ENCODE results near the gene DLG2. TPM values are rescaled to one million over a fixed set of nuclear protein-coding genes. Genes with fewer than 3 reads are reported as not detected.

Gene DLG2
- total and polyA plus RNA-seq, 4 donors, result 0.30 to 5.5 (median 0.68) TPM

DNA sequence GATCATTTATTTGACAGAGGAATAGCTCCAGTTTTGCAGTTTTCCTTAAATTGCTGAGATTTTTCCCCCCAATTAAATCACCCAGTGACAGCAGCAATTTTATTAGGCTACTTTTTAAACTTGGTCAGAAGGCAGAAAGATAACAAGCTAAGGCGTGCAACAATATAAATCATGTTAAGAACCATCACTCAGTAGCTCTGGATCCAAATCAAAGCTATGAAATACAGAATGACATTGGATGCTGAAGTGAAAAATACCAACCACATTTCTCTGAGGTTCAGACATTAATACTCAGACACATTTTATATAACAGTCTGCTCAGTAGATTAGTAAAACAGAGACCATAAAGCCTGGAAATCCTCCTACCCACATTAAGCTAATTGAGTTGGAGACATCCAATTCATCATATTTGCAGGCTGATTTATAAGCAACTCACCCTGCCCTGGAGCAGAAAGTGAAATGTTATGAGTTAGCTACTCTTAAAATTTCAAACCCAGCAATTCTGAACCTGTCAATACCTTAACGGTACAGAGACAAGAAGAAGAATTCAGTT is 1108.4 kb downstream of the DLG2 start:
- H3K4me1 ChIP-seq (ENCODE audit: control insufficient read depth in 4 of 4, insufficient read depth in 4 of 4, low read length in 3 of 4), result no peaks in the 10 kb centered on the region
- no peaks in the 10 kb centered on the region for H3K36me3 ChIP-seq (ENCODE audit: control insufficient read depth in 4 of 4, insufficient read depth in 3 of 4, low read depth in 1 of 4, low read length in 3 of 4)
- H3K27ac ChIP-seq (ENCODE audit: low read depth in 1 of 2, low read length in 2 of 2), result no peak overlapping the region
- no peaks in the 10 kb centered on the region for H3K27me3 ChIP-seq (ENCODE audit: control insufficient read depth in 4 of 4, insufficient read depth in 4 of 4, low read length in 3 of 4)
- TF ChIP-seq HNF4G (IDR thresholded peaks at IDR 0.05) (no peak), TAF1 (conservative IDR thresholded peaks at IDR 0.05) (no peak), FOXA2 (IDR thresholded peaks at IDR 0.05) (no peak), YY1 (IDR thresholded peaks at IDR 0.05) (no peak), NR2F2 (IDR thresholded peaks at IDR 0.05) (no peak), JUND (IDR thresholded peaks at IDR 0.05) (no peak), SP1 (IDR thresholded peaks at IDR 0.05) (no peak), RAD21 (IDR thresholded peaks at IDR 0.05) (no peak), RXRA (IDR thresholded peaks at IDR 0.05) (no peak), FOXA1 (IDR thresholded peaks at IDR 0.05) (no peak), EGR1 (IDR thresholded peaks at IDR 0.05; ENCODE audit: low read depth in 2 of 2) (no peak), GABPA (IDR thresholded peaks at IDR 0.05 in 1 of 2, conservative IDR thresholded peaks at IDR 0.05 in 1 of 2) (no peak), HNF4A (conservative IDR thresholded peaks at IDR 0.05) (no peak)
- TF ChIP-seq, protein P1, sequence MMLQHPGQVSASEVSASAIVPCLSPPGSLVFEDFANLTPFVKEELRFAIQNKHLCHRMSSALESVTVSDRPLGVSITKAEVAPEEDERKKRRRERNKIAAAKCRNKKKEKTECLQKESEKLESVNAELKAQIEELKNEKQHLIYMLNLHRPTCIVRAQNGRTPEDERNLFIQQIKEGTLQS (IDR thresholded peaks at IDR 0.05), result no peak
- TF ChIP-seq, protein P2, sequence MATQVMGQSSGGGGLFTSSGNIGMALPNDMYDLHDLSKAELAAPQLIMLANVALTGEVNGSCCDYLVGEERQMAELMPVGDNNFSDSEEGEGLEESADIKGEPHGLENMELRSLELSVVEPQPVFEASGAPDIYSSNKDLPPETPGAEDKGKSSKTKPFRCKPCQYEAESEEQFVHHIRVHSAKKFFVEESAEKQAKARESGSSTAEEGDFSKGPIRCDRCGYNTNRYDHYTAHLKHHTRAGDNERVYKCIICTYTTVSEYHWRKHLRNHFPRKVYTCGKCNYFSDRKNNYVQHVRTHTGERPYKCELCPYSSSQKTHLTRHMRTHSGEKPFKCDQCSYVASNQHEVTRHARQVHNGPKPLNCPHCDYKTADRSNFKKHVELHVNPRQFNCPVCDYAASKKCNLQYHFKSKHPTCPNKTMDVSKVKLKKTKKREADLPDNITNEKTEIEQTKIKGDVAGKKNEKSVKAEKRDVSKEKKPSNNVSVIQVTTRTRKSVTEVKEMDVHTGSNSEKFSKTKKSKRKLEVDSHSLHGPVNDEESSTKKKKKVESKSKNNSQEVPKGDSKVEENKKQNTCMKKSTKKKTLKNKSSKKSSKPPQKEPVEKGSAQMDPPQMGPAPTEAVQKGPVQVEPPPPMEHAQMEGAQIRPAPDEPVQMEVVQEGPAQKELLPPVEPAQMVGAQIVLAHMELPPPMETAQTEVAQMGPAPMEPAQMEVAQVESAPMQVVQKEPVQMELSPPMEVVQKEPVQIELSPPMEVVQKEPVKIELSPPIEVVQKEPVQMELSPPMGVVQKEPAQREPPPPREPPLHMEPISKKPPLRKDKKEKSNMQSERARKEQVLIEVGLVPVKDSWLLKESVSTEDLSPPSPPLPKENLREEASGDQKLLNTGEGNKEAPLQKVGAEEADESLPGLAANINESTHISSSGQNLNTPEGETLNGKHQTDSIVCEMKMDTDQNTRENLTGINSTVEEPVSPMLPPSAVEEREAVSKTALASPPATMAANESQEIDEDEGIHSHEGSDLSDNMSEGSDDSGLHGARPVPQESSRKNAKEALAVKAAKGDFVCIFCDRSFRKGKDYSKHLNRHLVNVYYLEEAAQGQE (IDR thresholded peaks at IDR 0.05), result no peak
- TF ChIP-seq, protein P3, sequence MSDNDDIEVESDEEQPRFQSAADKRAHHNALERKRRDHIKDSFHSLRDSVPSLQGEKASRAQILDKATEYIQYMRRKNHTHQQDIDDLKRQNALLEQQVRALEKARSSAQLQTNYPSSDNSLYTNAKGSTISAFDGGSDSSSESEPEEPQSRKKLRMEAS (IDR thresholded peaks at IDR 0.05), result no peak
- TF ChIP-seq, protein P4, sequence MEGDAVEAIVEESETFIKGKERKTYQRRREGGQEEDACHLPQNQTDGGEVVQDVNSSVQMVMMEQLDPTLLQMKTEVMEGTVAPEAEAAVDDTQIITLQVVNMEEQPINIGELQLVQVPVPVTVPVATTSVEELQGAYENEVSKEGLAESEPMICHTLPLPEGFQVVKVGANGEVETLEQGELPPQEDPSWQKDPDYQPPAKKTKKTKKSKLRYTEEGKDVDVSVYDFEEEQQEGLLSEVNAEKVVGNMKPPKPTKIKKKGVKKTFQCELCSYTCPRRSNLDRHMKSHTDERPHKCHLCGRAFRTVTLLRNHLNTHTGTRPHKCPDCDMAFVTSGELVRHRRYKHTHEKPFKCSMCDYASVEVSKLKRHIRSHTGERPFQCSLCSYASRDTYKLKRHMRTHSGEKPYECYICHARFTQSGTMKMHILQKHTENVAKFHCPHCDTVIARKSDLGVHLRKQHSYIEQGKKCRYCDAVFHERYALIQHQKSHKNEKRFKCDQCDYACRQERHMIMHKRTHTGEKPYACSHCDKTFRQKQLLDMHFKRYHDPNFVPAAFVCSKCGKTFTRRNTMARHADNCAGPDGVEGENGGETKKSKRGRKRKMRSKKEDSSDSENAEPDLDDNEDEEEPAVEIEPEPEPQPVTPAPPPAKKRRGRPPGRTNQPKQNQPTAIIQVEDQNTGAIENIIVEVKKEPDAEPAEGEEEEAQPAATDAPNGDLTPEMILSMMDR (IDR thresholded peaks at IDR 0.05; ENCODE audit: low read depth, low read length, missing input control), result no peak
- TF ChIP-seq, protein P5, sequence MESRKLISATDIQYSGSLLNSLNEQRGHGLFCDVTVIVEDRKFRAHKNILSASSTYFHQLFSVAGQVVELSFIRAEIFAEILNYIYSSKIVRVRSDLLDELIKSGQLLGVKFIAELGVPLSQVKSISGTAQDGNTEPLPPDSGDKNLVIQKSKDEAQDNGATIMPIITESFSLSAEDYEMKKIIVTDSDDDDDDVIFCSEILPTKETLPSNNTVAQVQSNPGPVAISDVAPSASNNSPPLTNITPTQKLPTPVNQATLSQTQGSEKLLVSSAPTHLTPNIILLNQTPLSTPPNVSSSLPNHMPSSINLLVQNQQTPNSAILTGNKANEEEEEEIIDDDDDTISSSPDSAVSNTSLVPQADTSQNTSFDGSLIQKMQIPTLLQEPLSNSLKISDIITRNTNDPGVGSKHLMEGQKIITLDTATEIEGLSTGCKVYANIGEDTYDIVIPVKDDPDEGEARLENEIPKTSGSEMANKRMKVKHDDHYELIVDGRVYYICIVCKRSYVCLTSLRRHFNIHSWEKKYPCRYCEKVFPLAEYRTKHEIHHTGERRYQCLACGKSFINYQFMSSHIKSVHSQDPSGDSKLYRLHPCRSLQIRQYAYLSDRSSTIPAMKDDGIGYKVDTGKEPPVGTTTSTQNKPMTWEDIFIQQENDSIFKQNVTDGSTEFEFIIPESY (IDR thresholded peaks at IDR 0.05), result no peak
- no peak overlapping the region for H3K9ac ChIP-seq (ENCODE audit: low read depth in 1 of 2, low read length in 2 of 2)
- H3K9me3 ChIP-seq (ENCODE audit: control insufficient read depth in 4 of 4, low read length in 3 of 4), result no peaks in the 10 kb centered on the region
- WGBS, result 75% methylated on average over 2 of the region's 2 CpGs
- H3K4me3 ChIP-seq (ENCODE audit: low read depth in 1 of 3, low read length in 3 of 3), result no peak overlapping the region
- no peak for DNase-seq (ENCODE audit: low spot score)
